HG03280 (cell line): Measurements from ENCODE around the gene NME7.
A peak's percentile ranks its signal among the peaks of the same experiment; 100 is the strongest.
"Not testable (repeated sequence)": the region's sequence is repeated elsewhere in the genome, so short reads cannot be mapped to it uniquely, and the experiment has no call there.

Source experiments
- ATAC-seq: cut with Tn5 transposase; IDR thresholded peaks from one replicate; pipeline ENCODE4 v1.9.1; 2021; ENCODE audit warnings: mild to moderate bottlenecking, moderate library complexity; ENCODE audit not compliant: unreplicated experiment

The NME7 gene, protein sequence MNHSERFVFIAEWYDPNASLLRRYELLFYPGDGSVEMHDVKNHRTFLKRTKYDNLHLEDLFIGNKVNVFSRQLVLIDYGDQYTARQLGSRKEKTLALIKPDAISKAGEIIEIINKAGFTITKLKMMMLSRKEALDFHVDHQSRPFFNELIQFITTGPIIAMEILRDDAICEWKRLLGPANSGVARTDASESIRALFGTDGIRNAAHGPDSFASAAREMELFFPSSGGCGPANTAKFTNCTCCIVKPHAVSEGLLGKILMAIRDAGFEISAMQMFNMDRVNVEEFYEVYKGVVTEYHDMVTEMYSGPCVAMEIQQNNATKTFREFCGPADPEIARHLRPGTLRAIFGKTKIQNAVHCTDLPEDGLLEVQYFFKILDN

DNA sequence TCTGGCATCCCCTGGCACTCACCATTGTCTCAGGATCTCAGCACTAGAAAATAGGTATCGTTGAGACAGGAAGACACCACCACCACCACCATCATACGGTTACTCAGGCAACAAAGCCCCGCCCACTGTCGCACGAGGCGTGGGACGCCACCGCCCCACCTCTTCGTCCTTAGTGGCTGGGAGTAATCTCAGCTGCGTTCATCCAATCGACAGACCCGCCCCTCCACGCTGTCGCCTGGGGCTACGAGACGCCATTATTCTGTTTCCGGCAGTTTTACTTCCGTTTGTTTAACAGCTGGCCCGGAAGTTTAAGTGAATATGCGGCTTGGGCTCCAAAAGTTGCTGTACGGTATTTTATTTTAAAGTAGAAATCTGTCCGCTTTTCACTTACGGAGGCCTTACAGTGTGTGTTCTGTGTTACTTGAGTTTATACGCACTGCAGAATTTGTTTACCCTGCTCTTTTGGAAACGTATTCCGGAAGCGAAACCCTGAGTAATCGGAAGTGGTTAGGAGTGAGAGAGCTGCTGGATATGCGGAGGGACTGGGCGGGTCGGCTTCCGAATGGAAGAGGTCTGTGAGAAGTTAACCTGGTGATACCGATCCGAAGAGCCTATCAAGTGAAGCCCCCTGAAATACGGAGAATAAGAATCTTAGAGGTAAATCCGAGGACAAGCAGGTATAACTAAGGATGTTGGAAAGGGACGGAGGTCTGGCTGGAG, at the start of gene NME7, which contains the start of gene BLZF1:
Gene NME7, minus strand, starts transcription at position 112 of the 720 bp plus-strand sequence. Its CDS starts 87 bp downstream, at position 25.
Gene BLZF1, plus strand, starts transcription at position 510 of the 720 bp plus-strand sequence. CDS start 1,328 bp downstream, outside the sequence.
- peak; percentile 96 for ATAC-seq

DNA sequence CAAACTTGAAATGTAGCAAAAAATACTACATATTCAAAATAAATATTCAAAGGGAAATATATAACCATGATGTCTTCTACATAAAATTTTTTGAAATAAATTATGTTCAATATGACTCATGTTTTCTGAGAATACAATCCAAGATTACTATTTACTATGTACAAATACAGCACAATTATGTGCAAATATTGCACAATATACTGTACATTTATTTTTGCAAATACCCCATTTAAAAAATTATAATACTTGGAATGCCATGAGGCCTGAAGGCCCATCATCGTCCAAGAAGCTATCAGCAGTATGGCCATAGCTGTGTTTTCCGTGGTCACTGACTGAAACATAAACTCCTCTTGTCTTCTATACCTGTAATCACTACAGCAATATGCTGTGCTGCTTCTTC, 47.4 kb upstream of the NME7 start:
- ATAC-seq: no peak

DNA sequence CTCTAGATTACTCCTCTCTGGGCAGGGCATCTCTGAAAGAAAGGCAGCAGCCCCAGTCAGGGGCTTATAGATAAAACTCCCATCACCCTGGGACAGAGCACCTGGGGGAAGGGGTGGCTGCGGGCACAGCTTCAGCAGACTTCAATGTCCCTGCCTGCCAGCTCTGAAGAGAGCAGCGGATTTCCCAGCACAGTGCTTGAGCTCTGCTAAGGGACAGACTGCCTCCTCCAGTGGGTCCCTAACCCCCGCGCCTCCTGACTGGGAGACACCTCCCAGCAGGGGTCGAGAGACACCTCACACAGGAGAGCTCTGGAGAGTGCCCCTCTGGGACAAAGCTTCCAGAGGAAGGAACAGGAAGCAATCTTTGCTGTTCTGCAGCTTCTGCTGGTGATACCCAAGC, 40.7 kb upstream of the NME7 start:
- not testable (repeated sequence) for ATAC-seq

DNA sequence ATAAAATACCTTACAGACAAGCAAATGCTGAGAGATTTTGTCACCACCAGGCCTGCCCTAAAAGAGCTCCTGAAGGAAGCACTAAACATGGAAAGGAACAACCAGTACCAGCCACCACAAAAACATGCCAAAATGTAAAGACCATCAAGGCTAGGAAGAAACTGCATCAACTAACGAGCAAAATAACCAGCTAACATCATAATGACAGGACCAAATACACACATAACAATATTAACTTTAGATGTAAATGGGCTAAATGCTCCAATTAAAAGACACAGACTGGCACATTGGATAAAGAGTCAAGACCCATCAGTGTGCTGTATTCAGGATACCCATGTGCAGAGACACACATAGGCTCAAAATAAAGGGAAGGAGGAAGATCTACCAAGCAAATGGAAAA, 35.0 kb upstream of the NME7 start:
- not testable (repeated sequence) for ATAC-seq

DNA sequence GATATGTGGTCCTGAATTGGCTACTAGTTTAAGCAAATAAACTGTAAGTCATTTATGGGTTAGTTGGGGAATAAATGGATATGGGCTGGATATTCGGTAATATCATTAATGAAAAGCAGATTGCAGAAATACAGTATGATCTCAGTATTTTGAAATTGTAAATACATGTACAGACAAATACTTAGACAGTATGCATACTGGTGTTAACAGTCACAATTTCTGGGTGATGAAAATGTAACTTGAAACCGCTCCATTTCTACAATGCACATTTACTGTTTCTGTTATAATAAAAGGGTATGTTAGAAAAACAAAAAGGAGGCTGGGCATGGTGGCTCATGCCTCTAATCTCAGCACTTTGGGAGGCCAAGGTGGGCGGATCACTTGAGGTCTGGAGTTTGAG, 28.4 kb upstream of the NME7 start:
- no peak for ATAC-seq

DNA sequence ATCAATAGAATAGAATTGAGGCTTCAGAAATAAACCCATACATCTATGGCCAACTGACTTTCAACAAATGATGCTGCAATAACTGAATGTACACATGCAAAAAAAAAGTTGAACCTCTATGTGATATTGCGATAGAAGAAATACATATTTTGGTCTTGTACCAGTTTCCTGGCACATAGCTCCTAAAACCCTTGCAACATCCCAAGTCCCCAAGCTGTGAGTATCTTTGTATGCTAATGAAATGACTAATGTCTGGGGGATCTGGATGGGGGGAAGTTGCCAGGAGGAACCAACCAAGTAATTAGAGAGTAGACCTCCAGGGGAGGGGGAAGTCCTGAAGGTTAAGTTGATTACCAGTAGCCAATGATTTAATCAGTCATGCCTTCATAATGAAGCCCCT, 24.8 kb upstream of the NME7 start:
- no peak for ATAC-seq

DNA sequence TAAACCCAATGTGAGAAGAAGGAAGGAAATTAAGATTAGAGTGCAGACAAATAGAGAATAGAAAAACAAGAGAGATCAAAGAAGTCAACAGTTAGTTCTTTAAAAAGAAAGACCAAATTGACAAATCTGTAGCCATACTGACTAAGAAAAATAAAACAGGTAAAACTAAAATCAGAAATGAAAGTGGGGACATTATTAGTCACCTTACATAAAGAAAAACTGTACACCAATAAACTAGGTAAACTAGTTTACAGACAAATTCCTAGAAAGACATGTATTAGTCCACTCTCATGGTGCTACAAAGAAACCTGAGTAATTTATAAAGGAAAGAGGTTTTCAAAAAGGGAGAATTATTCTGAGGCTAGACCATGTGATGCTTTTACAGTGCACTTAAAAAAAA, 22.7 kb upstream of the NME7 start:
- peak; percentile 63 for ATAC-seq

DNA sequence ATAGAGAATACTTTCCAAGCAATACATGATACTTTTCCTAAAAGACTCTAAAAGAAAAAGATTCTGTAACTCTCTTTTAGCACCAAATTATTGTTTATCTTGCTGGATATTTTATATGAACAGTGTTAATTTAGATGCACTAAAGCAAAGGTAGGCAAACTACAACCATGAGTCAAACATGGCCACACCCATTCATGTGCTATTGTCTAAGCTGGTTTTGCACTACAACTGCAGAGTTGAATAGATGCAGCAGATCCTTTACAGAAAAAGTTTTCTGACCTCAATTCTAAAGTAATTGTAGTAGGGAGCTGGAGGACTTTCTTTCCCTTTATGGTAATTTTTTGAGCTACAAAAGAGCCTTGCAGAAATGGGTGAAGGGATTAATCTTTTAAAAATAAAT, 19.8 kb upstream of the NME7 start:
- ATAC-seq: no peak

DNA sequence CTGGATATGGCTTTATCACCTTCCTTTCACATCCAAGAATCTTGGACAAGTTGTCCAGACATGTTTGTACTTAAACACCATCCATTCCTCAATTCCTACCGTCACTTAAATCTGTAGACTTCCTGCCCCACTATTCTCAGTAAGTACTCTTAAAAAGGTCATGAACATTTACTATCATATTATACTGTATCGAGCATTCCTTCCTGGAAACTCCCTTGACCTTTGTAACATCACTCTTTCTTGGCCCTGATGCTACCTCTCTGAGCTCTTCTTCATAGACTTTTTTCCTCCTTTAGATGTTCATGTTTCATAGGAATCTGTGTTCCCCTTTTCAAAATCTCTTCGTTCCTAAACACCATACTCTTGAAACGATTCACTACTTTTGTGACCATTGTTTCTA, 15.9 kb upstream of the NME7 start:
- ATAC-seq: no peak

DNA sequence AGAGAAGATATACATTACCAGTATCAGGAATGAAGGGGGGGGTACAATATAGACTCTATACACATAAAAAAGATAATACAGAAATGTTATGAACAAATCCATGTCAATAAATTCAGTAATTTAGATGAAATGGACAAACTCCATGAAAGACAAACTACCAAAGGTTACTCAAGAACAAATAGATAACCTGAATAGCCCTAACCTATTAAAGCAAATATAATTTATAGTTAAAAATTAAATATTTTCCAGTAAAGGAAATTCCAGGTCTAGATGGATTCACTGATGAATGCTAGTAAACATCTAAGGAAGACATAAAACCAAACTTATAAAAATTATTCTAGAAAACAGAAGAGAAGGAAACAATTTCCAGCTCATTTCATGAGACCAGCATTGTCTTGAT, 13.6 kb upstream of the NME7 start:
- no peak for ATAC-seq

DNA sequence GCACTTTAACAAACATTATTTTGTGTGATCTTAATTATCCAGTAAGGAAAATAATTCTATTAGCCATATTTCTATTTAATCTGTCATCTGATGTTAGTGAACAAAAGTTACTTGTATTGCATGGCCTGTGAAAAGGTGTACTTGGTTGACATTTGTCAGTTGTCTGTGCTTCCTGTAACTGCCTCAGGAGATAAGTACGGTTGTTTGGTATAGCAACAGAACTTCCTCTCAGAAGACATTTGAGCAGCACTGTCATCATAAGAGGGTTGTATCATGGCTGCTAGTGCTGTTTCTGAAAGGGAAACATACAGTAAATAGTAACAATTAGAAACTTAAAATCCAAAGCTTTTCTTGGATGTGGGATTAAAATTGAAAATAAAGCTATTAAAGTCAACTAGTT, 3.8 kb upstream of the NME7 start:
- no peak for ATAC-seq

DNA sequence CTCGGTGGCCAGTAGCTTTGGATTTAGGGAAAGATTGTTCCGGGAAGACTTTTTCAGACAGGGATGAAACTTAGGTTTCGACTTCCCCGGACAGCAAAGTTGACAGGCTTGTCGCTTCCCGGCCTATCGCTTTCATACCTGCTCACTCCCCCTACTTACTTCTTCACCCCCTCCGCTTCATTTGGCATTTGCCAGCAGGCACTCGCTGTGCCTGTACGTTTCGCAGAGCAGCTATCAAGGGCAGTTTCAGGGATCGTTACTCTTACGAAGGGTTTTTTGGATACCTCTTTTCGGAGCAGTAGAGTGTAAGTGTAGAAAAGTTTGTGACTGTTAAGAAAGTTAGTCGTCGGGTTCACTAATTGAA, 791 bp upstream of the NME7 start:
- ATAC-seq: no peak

DNA sequence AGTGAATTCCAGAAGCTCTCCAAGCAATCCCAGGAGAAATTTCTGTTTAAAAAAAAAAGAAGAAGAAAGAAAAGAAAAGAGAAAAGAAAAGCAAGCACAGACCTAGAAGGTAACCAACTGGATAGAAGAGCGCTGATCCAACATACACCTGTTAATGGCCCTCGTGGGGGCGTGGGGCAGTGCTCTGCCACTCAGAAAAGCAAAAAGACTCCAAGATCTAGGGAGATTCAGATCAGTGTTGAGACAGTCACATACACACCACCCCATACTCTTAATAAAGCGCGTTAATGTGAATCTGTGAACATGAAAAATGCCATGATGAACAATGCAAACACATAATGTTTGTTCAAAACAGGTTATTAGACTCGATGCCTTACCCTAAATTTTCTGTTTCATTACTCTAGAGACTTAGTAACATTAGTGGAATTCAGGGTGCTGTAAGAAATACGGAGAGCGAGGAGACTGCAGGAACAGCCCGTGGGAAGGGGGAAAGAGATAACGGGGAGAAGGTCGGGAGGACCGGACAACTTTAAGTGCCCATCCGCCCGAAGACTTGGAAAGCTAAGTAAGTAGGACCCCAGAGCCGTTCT, 406 bp downstream of the NME7 start:
- ATAC-seq: no peak

DNA sequence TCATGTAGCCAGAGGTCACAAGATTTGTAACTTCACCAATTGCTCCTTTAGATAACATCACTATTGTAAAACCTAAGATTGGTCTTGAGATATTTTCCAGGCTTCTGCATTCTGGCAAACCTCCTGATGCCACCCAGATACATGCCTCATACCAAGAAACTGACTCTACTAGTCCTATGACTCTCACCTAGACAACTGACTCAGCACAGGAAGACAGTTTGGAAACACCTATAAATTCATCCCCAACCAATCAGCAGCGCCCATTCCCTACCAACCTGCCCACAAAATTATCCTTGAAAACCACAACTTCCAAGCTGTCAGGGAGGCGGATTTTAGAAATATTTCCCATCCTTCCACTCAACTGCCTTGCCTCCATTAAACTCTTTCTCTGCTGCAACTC, 2.6 kb downstream of the NME7 start:
- ATAC-seq: no peak

DNA sequence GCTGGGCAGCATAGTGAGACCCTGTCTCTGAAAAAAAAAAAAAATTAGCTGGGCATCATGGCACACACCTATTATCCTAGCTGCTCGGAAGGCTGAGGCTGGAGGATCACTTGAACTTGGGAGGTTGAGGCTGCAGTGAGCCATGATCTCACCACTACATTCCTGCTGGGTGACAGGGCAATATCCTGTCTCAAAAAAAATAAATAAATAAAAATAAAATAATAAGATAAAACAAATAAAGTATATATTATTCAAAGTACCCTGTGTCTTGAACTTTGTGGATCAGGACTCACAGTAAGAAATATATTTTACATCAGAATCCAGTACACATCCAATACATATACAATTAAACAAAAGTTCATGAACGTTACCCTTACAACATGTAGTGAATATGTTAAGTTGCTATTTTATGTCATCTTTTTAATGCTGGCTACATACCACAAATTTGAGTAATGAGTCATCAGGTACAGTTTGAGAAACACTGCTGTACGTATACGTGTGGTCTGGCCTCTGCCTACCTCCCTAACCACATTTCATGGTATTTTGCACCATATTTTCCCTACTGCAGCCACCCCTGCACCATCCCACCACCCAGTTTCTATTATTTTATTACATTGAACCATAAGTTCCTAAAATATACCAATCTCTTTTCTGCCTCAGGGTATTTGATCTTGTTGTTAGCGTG, 4.4 kb downstream of the NME7 start:
- ATAC-seq: no peak

DNA sequence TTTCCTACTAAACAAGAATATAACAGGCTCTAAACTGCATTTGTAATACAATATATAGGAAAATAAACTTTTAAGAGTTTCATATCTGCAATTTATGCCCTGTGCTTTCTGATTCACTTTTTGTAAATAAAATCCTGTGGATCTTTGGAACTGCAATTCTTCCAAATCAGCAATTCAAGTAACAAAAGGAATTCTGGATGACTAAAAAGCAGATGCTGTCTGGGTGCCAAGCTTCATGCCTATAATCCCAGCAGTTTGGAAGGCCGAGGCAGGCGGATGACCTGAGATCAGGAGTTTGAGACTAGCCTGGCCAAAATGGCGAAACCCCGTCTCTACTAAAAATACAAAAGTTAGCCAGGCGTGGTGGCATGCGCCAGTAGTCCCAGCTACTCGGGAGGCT, 6.3 kb downstream of the NME7 start:
- no peak for ATAC-seq

DNA sequence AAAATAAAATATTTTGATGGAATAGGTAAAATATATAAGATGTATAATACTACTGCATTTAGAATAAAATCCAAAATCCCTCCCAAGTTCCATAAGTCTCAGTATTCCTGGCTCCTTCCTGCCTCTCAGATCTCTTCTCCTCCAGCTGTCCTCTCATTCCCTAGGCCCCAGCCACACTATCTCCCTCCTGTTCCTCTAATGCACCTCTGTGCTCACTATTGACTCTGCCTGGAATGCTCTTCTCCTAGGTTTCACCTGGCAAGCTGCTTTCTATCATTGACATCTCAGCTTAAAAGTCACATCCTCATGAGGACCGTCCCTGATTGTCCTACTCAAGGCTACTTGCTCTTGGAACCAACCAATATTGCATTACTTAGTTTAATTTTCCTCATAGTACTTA, 7.2 kb downstream of the NME7 start:
- ATAC-seq: no peak

DNA sequence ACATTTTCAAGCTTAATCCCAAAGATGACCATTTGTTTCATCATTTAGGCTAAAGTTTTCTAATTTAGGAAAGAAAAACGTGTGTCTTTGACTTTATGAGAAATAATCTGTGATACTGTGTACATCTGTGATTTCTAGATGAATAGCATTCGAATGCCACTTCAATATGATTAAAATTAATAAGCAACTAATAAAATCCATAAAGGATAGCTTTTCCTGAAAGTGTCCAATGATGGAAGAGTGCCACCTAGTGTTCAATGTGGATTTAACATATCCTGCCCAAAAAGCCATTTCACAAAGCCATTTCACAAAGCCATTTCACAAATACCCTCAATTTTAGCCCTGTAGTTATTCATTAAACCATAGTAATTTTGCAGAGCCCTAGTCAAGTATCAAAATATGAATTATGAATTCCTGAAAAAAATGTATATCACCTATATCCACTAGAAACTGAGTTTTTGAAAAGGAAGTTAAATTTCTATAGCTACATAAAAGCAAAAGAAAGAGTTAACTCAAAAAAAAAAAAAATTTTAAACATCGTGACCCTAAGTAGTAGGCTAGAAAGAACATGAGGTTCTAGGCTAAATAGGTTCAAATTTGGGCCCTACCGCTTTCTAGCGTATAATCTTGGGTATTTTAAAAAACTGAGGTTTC, 19.1 kb downstream of the NME7 start:
- ATAC-seq: no peak

DNA sequence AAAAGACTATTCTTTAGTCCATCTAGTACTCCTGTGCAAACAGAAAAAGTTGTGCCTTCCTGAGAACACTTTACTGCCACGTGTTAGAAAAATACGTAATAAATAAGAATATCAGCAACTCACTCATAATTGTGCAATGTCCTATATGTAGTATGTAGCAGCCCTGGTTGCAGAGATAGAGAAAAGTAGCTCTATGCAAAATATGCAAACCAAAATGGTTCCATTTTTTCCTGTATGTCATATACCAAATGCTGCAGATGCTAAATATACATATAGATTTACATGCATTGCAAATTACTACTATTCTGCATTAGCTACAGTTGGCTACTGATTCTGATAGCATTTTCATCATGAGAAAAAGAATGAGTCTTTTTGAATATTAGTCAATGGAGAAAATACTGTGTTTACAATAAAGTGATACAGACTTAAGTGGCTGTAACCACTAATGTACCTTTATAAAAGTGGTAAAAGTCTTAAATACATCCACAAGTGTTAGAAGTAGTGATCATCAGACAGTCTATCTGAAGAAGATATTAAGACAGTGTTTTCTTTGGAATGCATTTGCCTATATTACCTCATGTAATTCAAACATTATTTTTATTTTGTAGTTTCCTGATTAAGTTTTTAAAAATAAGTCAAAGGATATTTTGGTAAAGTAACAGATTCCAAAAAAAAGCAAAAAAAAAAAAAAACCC, 19.8 kb downstream of the NME7 start:
- ATAC-seq: no peak

DNA sequence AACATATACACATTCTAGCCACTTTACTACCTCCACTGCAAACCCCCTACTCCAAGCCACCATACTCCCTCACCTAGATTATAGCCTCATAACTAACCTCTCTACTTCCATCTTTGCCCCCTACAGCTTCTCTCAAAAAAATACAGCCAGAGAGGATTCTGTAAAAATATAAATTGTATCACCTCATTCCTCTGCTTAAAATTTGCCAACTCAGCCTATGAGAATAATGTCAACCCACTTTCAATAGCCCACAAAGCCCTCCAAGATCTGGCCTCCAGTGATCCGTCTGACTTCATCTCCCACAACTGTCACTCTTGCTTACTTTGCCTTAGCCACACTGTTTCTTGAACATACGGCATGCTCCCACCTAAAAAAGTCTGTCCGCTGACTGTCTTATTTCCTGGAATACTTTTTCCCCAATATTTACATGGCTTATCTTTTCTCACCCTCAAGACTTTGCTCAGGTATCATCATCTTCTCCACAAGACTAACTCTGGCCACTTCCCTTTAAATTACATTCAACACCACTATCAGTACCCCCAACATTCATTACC, 21.5 kb downstream of the NME7 start:
- ATAC-seq: no peak
